ENCODE measurements around the gene KITLG. TPM values are rescaled to one million over a fixed set of nuclear protein-coding genes. Genes with fewer than 3 reads are reported as not detected.
"Not testable (repeated sequence)": the region's sequence is repeated elsewhere in the genome, so short reads cannot be mapped to it uniquely, and the experiment has no call there.

Gene KITLG
- total RNA-seq, 1 donor from 2014 or later = 13.2 TPM

DNA sequence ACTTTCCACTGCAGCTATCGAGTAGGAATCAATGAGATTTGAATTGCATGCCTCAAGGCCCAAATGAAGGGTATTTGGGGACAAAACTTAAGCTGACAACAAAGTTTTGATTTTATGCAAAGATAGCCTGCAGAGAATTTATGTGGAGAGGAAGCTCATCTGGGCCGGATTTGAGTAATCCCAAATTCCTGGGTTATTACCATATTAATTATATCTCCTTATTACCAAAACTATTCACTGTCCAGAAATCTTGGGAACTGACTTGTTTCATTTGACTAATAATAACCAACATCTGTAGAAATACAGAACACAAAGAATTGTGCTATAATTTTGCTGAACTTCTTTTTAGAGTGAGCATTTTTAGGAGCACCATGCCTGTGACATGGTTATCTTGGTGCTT, 70.4 kb downstream of the KITLG start:
- Histone ChIP-seq H3K4me1 (no peaks in the 10 kb centered on the region), H3K4me3 (no peak overlapping the region), H3K27me3 (no peaks in the 10 kb centered on the region), H3K9me3 (no peaks in the 10 kb centered on the region), H3K27ac (no peak overlapping the region), H3K36me3 (no peaks in the 10 kb centered on the region)
- TF ChIP-seq, protein P1, sequence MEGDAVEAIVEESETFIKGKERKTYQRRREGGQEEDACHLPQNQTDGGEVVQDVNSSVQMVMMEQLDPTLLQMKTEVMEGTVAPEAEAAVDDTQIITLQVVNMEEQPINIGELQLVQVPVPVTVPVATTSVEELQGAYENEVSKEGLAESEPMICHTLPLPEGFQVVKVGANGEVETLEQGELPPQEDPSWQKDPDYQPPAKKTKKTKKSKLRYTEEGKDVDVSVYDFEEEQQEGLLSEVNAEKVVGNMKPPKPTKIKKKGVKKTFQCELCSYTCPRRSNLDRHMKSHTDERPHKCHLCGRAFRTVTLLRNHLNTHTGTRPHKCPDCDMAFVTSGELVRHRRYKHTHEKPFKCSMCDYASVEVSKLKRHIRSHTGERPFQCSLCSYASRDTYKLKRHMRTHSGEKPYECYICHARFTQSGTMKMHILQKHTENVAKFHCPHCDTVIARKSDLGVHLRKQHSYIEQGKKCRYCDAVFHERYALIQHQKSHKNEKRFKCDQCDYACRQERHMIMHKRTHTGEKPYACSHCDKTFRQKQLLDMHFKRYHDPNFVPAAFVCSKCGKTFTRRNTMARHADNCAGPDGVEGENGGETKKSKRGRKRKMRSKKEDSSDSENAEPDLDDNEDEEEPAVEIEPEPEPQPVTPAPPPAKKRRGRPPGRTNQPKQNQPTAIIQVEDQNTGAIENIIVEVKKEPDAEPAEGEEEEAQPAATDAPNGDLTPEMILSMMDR (IDR thresholded peaks at IDR 0.05) = no peak
- intact Hi-C loops (cut with DNase I) = no loop called here
- DNase-seq (ENCODE audit: low spot score in 2 of 2) = no peak

DNA sequence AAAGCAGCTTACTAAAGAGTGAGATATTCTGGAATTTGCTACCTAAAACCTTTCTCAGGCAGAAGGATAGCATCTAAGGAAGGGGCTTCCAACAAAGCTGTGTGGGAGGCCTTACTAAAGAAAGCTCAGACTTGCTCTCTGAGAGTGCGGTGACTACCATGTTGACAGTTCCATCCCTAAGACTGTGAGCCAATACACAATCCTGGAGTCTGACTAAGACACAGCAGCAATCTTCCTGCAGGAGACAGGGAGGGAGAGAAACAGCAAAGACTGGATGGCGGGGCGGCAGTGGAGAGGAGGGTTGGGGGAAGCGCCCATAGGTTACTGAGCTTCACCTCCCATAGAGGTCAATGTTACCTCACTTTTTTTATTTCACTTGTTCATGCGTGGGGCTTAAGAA, 70.9 kb downstream of the KITLG start:
- Histone ChIP-seq H3K4me3 (no peak overlapping the region), H3K9me3 (no peaks in the 10 kb centered on the region), H3K27me3 (no peaks in the 10 kb centered on the region), H3K4me1 (no peaks in the 10 kb centered on the region), H3K36me3 (no peaks in the 10 kb centered on the region), H3K27ac (no peak overlapping the region)
- intact Hi-C loops (cut with DNase I) = no loop called here
- TF ChIP-seq, protein P1 (IDR thresholded peaks at IDR 0.05) = no peak
- DNase-seq (ENCODE audit: low spot score in 2 of 2) = no peak

DNA sequence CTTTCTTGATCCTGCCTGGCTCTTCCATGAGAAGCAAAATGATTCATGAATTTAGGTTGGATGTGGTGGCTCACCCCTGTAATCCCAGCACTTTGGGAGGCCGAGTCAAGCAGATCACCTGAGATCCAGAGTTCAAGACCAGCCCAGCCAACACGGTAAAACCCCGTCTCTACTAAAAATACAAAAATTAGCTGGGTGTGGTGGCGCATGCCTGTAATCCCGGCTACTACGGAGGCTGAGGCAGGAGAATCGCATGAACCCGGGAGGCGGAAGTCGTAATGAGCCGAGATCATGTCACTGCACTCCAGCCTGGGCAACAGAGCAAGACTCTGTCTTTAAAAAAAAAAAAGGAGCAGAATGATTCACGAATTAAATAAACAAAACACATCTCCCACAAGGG, 72.4 kb downstream of the KITLG start:
- H3K36me3 ChIP-seq, H3K4me1 ChIP-seq: not testable (repeated sequence)

DNA sequence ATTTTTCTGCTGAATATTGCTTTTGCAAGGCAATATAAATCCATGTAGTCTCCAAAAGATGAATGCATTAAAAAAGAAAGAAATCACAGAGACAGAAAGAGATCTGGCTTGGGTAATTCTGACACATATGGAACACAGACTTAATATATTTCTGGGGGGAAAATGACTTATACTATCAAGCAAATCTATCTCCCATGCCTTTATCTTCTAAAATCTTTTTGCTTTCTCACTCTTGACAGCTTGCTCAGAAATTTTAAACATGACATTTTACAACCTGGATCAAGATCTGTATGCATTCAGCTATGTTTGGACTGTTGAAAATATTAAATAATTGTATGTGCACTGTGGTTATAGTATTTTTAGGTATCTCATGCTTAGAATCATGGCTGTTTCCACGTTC, 73.0 kb downstream of the KITLG start:
- TF ChIP-seq, protein P1 (IDR thresholded peaks at IDR 0.05) = no peak
- DNase-seq (ENCODE audit: low spot score in 2 of 2) = no peak
- no peaks in the 10 kb centered on the region for H3K36me3 ChIP-seq
- no peak overlapping the region for H3K27ac ChIP-seq
- H3K27me3 ChIP-seq = no peaks in the 10 kb centered on the region
- H3K4me1 ChIP-seq = no peaks in the 10 kb centered on the region
- intact Hi-C loops (cut with DNase I) = no loop called here
- no peaks in the 10 kb centered on the region for H3K9me3 ChIP-seq
- no peak overlapping the region for H3K4me3 ChIP-seq

More for the DNA sequence above, 72.4 kb downstream of the KITLG start:
- H3K27ac ChIP-seq; H3K9me3 ChIP-seq; H3K4me3 ChIP-seq; intact Hi-C loops (cut with DNase I); DNase-seq (ENCODE audit: low spot score in 2 of 2); H3K27me3 ChIP-seq: not testable (repeated sequence)

DNA sequence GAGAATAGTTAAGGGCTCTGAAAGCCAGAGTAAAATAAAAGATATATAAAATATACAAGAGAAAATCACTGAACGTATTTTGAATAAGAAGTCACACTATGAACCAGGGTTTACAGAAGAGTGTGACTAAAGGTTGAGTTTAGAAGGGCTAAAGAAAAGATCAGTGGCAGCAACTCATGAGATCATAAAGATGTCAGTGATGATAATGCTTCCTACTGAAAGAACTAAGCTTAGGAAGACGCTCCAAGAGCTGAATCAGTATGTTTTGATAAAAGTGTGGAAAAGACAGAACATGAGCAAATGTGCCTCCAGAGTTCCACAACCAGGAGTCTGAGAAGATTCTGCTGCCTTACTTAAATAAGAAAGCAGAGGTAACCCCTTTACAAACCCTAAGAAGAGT, 74.6 kb downstream of the KITLG start:
- no peak for DNase-seq (ENCODE audit: low spot score in 2 of 2)
- H3K36me3 ChIP-seq = no peaks in the 10 kb centered on the region
- H3K27ac ChIP-seq = no peak overlapping the region
- no peaks in the 10 kb centered on the region for H3K9me3 ChIP-seq
- TF ChIP-seq, protein P1 (IDR thresholded peaks at IDR 0.05) = no peak
- no peak overlapping the region for H3K4me3 ChIP-seq
- H3K4me1 ChIP-seq = no peaks in the 10 kb centered on the region
- no peaks in the 10 kb centered on the region for H3K27me3 ChIP-seq
- intact Hi-C loops (cut with DNase I) = no loop called here

DNA sequence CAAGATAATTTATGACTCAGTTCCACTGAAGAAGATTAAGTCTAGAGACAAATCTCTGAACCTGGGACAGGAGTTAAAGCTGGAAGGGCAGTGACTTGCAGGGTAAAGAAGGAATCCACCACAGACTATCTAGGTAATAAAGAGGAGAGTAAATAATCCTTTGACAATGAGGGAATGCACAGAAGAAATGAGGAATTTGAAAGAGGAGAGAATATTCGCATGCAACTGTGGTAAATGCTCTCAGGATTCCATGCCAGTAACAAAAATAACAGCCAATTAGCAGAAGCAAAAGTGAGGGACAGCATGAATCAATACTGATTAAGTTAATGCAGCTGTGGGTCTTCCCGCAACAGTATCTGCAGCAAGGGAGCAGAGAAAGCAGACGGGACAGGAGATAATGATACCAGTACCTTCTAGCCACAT, 77.0 kb downstream of the KITLG start:
- no peaks in the 10 kb centered on the region for H3K36me3 ChIP-seq
- H3K4me1 ChIP-seq = no peaks in the 10 kb centered on the region

More for the DNA sequence above, 77.0 kb downstream of the KITLG start:
- intact Hi-C loops (cut with DNase I) = no loop called here
- Histone ChIP-seq H3K27ac (no peak overlapping the region), H3K27me3 (no peaks in the 10 kb centered on the region), H3K9me3 (no peaks in the 10 kb centered on the region), H3K4me3 (no peak overlapping the region)
- TF ChIP-seq, protein P1 (IDR thresholded peaks at IDR 0.05) = no peak
- no peak for DNase-seq (ENCODE audit: low spot score in 2 of 2)

Measured in ascending aorta (tissue), 2 donors.